HepG2 (cell line): Measurements from ENCODE around the gene MUC4. TPM values are rescaled to one million over a fixed set of nuclear protein-coding genes. Genes with fewer than 3 reads are reported as not detected.

Source experiments
- ARID2 ChIP-seq: sonication (generic); formaldehyde crosslinking; IDR thresholded peaks from 2 replicates; pipeline ENCODE4 v1.8.1; 2022; ENCODE audit warnings: mild to moderate bottlenecking, missing genetic modification reagents, borderline replicate concordance
- DMTF1 ChIP-seq: sonication (generic); formaldehyde crosslinking; IDR thresholded peaks from 2 replicates; pipeline ENCODE4 v1.4.0; 2020; ENCODE audit warnings: mild to moderate bottlenecking, missing genetic modification reagents
- STAG1 ChIP-seq: sonication (generic); formaldehyde crosslinking; IDR thresholded peaks from 2 replicates; pipeline ENCODE4 v1.4.0; 2020; ENCODE audit warnings: missing genetic modification reagents
- ZNF282 ChIP-seq: fragments of 450-650 bp; IDR thresholded peaks from 2 replicates; pipeline ENCODE4 v1.6.1; 2018; ENCODE audit not compliant: partially characterized antibody
- ZNF646 ChIP-seq: sonication (generic); formaldehyde crosslinking; IDR thresholded peaks from 2 replicates; pipeline ENCODE4 v1.9.0; 2021; ENCODE audit warnings: mild to moderate bottlenecking, missing genetic modification reagents
- ZNF891 ChIP-seq: sonication (generic); formaldehyde crosslinking; IDR thresholded peaks from 2 replicates; pipeline ENCODE4 v1.5.0; 2020; ENCODE audit warnings: mild to moderate bottlenecking, missing genetic modification reagents
- polyA plus RNA-seq, 8 experiments: library from polyadenylated mRNA; depleted of rRNA in 3 of 8; stranded (reverse) in 7 of 8; unstranded in 1 of 8; fragments of >200 nt; fragmentation: Illumina TruSeq in 4 of 8; extraction: Trizol in 4 of 8; gene quantifications; 2 replicates each; pipeline versions ENCODE4 v1.2.1 to v1.2.3, GENCODE V29; 2011 to 2016; ENCODE audit warnings: low read depth in 4 of 8, missing spikeins in 1 of 8, mixed read lengths in 1 of 8; ENCODE audit not compliant: insufficient read depth in 1 of 8
- total RNA-seq, 5 experiments: library from RNA; depleted of rRNA; stranded (reverse); fragments of >200 nt; fragmentation: Illumina TruSeq; extraction: Trizol; gene quantifications; 2 replicates each; pipeline ENCODE4 v1.2.3, GENCODE V29; 2016; ENCODE audit warnings: low read depth in 1 of 5
- TF ChIP-seq, protein P1 (sequence below): sonication (generic); formaldehyde crosslinking; IDR thresholded peaks from 2 replicates; pipeline ENCODE4 v1.4.0; 2020; ENCODE audit warnings: missing genetic modification reagents, borderline replicate concordance
- TF ChIP-seq, protein P2 (sequence below): sonication (generic); formaldehyde crosslinking; IDR thresholded peaks from 2 replicates; pipeline ENCODE4 v1.5.1; 2020; ENCODE audit warnings: mild to moderate bottlenecking, missing genetic modification reagents, borderline replicate concordance
- TF ChIP-seq, protein P3 (sequence below): sonication (generic); formaldehyde crosslinking; IDR thresholded peaks from 2 replicates; pipeline ENCODE4 v1.4.0; 2020; ENCODE audit warnings: low read depth, mild to moderate bottlenecking, missing genetic modification reagents

MUC4 gene
- total and polyA plus RNA-seq, 2 of the 13 experiments (the other 11 are each of a cell fraction or from before 2014, with no cell fraction given): not detected

DNA sequence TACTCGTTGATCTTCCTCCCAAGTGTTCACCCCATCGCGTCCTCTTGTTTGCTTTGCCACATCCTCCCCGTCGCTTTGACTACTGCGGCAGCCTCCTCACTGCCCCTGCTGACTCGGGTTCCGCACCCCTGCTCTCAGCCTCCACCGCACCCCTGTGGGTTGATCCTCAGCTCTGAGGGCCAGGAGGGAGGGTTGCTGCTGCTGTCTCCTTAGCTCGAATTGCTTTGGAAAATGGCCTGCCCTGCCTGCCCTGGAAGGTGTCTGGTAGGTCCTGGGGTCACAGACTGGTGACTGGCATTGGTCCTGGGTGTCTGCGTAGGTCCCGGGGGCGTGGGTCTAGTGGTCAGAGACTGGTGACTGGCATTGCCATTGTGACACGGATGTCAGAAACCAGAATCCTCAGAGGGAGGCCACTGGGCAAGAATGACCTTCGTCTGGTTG, 9.4 kb downstream of the MUC4 start (continued):
- TF ChIP-seq ZNF646 (no peak), ZNF282 (no peak), STAG1 (CRISPR knock-in tag) (no peak), ARID2 (no peak), DMTF1 (CRISPR knock-in tag) (no peak), ZNF891 (CRISPR knock-in tag) (no peak)
- TF ChIP-seq, protein P1, sequence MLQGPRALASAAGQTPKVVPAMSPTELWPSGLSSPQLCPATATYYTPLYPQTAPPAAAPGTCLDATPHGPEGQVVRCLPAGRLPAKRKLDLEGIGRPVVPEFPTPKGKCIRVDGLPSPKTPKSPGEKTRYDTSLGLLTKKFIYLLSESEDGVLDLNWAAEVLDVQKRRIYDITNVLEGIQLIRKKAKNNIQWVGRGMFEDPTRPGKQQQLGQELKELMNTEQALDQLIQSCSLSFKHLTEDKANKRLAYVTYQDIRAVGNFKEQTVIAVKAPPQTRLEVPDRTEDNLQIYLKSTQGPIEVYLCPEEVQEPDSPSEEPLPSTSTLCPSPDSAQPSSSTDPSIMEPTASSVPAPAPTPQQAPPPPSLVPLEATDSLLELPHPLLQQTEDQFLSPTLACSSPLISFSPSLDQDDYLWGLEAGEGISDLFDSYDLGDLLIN (CRISPR knock-in tag): no peak
- TF ChIP-seq, protein P2, sequence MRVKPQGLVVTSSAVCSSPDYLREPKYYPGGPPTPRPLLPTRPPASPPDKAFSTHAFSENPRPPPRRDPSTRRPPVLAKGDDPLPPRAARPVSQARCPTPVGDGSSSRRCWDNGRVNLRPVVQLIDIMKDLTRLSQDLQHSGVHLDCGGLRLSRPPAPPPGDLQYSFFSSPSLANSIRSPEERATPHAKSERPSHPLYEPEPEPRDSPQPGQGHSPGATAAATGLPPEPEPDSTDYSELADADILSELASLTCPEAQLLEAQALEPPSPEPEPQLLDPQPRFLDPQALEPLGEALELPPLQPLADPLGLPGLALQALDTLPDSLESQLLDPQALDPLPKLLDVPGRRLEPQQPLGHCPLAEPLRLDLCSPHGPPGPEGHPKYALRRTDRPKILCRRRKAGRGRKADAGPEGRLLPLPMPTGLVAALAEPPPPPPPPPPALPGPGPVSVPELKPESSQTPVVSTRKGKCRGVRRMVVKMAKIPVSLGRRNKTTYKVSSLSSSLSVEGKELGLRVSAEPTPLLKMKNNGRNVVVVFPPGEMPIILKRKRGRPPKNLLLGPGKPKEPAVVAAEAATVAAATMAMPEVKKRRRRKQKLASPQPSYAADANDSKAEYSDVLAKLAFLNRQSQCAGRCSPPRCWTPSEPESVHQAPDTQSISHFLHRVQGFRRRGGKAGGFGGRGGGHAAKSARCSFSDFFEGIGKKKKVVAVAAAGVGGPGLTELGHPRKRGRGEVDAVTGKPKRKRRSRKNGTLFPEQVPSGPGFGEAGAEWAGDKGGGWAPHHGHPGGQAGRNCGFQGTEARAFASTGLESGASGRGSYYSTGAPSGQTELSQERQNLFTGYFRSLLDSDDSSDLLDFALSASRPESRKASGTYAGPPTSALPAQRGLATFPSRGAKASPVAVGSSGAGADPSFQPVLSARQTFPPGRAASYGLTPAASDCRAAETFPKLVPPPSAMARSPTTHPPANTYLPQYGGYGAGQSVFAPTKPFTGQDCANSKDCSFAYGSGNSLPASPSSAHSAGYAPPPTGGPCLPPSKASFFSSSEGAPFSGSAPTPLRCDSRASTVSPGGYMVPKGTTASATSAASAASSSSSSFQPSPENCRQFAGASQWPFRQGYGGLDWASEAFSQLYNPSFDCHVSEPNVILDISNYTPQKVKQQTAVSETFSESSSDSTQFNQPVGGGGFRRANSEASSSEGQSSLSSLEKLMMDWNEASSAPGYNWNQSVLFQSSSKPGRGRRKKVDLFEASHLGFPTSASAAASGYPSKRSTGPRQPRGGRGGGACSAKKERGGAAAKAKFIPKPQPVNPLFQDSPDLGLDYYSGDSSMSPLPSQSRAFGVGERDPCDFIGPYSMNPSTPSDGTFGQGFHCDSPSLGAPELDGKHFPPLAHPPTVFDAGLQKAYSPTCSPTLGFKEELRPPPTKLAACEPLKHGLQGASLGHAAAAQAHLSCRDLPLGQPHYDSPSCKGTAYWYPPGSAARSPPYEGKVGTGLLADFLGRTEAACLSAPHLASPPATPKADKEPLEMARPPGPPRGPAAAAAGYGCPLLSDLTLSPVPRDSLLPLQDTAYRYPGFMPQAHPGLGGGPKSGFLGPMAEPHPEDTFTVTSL (CRISPR knock-in tag): no peak
- TF ChIP-seq, protein P3, sequence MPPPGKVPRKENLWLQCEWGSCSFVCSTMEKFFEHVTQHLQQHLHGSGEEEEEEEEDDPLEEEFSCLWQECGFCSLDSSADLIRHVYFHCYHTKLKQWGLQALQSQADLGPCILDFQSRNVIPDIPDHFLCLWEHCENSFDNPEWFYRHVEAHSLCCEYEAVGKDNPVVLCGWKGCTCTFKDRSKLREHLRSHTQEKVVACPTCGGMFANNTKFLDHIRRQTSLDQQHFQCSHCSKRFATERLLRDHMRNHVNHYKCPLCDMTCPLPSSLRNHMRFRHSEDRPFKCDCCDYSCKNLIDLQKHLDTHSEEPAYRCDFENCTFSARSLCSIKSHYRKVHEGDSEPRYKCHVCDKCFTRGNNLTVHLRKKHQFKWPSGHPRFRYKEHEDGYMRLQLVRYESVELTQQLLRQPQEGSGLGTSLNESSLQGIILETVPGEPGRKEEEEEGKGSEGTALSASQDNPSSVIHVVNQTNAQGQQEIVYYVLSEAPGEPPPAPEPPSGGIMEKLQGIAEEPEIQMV (CRISPR knock-in tag): no peak
